ENCODE measurements around the gene PEF1.

GRCh38 chr1:31657972-31658510, 13.4 kb upstream of the PEF1 start:
- no peak for TF ChIP-seq MAX (IDR thresholded peaks at IDR 0.05)
- TF ChIP-seq NFIC (IDR thresholded peaks at IDR 0.05) = no peak
- TF ChIP-seq EP300 (IDR thresholded peaks at IDR 0.05; ENCODE audit: borderline replicate concordance) = no peak
- TF ChIP-seq REST (IDR thresholded peaks at IDR 0.05; ENCODE audit: low read depth) = no peak
- TF ChIP-seq EGR1 (IDR thresholded peaks at IDR 0.05) = no peak
